ENCODE measurements around the gene POLE3.

DNA sequence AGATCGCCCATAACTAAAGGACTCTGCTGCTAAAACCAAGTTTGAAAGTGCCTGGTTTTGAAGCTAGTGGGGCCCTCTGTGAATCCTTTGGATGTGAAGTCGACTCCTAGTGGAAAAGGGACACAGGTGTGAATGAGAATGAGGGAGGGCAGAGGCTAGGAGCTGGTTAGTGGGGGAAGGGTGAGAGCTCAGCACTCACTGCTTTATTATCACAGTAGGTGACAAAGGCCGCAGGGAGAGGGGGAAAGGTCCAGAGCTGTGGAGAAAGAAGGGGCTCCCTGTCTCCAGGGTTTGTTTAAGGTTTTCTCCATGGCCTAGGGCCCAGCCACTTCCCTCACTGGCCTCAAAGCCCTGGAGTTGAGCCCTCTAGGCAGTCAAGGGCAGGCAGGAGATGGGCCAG is 37.2 kb downstream of the POLE3 start:
- no peak for TF ChIP-seq POLR2A (IDR thresholded peaks at IDR 0.05)
- no peak for TF ChIP-seq POLR2AphosphoS5 (IDR thresholded peaks at IDR 0.05)
- TF ChIP-seq, protein P1, sequence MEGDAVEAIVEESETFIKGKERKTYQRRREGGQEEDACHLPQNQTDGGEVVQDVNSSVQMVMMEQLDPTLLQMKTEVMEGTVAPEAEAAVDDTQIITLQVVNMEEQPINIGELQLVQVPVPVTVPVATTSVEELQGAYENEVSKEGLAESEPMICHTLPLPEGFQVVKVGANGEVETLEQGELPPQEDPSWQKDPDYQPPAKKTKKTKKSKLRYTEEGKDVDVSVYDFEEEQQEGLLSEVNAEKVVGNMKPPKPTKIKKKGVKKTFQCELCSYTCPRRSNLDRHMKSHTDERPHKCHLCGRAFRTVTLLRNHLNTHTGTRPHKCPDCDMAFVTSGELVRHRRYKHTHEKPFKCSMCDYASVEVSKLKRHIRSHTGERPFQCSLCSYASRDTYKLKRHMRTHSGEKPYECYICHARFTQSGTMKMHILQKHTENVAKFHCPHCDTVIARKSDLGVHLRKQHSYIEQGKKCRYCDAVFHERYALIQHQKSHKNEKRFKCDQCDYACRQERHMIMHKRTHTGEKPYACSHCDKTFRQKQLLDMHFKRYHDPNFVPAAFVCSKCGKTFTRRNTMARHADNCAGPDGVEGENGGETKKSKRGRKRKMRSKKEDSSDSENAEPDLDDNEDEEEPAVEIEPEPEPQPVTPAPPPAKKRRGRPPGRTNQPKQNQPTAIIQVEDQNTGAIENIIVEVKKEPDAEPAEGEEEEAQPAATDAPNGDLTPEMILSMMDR (IDR thresholded peaks at IDR 0.05), result no peak
